IMR-90 (cell line): ENCODE data around the gene CPSF7. TPM values are rescaled to one million over a fixed set of nuclear protein-coding genes. Genes with fewer than 3 reads are reported as not detected.
A peak's percentile ranks its signal among the peaks of the same experiment; 100 is the strongest.

Source experiments
- ATAC-seq: fragments of 200-7000 bp; cut with Tn5 transposase; 2 replicates; pipeline ENCODE4 v1.9.1; 2020; ENCODE audit warnings: low read depth, mild to moderate bottlenecking, moderate library complexity
- BruUV-seq: library from RNA; stranded (reverse); fragments of 400-500 nt; replicated peaks from 2 replicates; lab custom pipeline; 2021; lab: Mats Ljungman, UMichigan
- CTCF ChIA-PET: fragments of 300-600 bp; formaldehyde crosslinking; extraction: SDS; loops from one replicate; lab custom pipeline; 2021; ENCODE audit warnings: antibody characterized with exemption; lab: Yijun Ruan, JAX
- POLR2A ChIA-PET: fragments of 300-600 bp; sonication (Branson Sonifier 250); formaldehyde crosslinking; loops from one replicate; lab custom pipeline; 2022; ENCODE audit warnings: antibody characterized with exemption; ENCODE audit not compliant: unreplicated experiment; lab: Charles Lee
- DNase-seq: peaks from one replicate; pipeline ENCODE4 v3.0.0; 2013
- H2AFZ ChIP-seq: replicated peaks from 2 replicates; pipeline ENCODE3; 2013; ENCODE audit warnings: low read length, mild to moderate bottlenecking; ENCODE audit not compliant: poor library complexity
- H2AK5ac ChIP-seq: 2 replicates; pipeline ENCODE4 v1.6.1; 2013; ENCODE audit warnings: low read depth, low read length, inconsistent platforms
- H2AK9ac ChIP-seq: replicated peaks from 2 replicates; pipeline ENCODE3; 2013; ENCODE audit warnings: mild to moderate bottlenecking, low read depth, low read length, moderate library complexity; ENCODE audit not compliant: poor library complexity
- H2BK120ac ChIP-seq: 2 replicates; pipeline ENCODE4 v1.6.1; 2013; ENCODE audit warnings: low read depth, low read length, inconsistent platforms
- H2BK15ac ChIP-seq: 3 replicates; pipeline ENCODE4 v1.6.1; 2013; ENCODE audit warnings: low read depth, low read length, inconsistent platforms
- H2BK20ac ChIP-seq: 2 replicates; pipeline ENCODE4 v1.6.1; 2013; ENCODE audit warnings: low read depth, mild to moderate bottlenecking, inconsistent platforms, low read length, moderate library complexity
- H2BK5ac ChIP-seq: 2 replicates; pipeline ENCODE4 v1.6.1; 2013; ENCODE audit warnings: mild to moderate bottlenecking, low read depth, low read length, inconsistent platforms; ENCODE audit not compliant: poor library complexity, severe bottlenecking
- H3K14ac ChIP-seq: replicated peaks from 2 replicates; pipeline ENCODE4 v1.6.1; 2013; ENCODE audit warnings: low read depth, low read length, inconsistent platforms
- H3K18ac ChIP-seq: 2 replicates; pipeline ENCODE4 v1.6.1; 2013; ENCODE audit warnings: low read depth, low read length, control low read depth
- H3K23ac ChIP-seq: 2 replicates; pipeline ENCODE4 v1.6.1; 2013; ENCODE audit warnings: low read depth, low read length, inconsistent platforms
- H3K27ac ChIP-seq: 2 replicates; pipeline ENCODE4 v1.5.1; 2013; ENCODE audit warnings: mild to moderate bottlenecking, control low read depth, low read length; ENCODE audit not compliant: insufficient read depth
- H3K27me3 ChIP-seq: 2 replicates; pipeline ENCODE4 v1.6.1; 2013; ENCODE audit warnings: low read length; ENCODE audit not compliant: control insufficient read depth, insufficient read depth
- H3K36me3 ChIP-seq: 2 replicates; pipeline ENCODE4 v1.6.1; 2013; ENCODE audit warnings: low read length, mixed read lengths; ENCODE audit not compliant: control insufficient read depth, insufficient read depth
- H3K4ac ChIP-seq: 2 replicates; pipeline ENCODE4 v1.6.1; 2013; ENCODE audit warnings: low read depth, low read length, inconsistent platforms
- H3K4me1 ChIP-seq: 2 replicates; pipeline ENCODE4 v1.6.1; 2013; ENCODE audit warnings: low read length, mixed read lengths; ENCODE audit not compliant: control insufficient read depth, insufficient read depth
- H3K4me2 ChIP-seq: 2 replicates; pipeline ENCODE4 v1.6.1; 2013; ENCODE audit warnings: low read depth, mild to moderate bottlenecking, control low read depth, low read length, moderate library complexity
- H3K4me3 ChIP-seq: 2 replicates; pipeline ENCODE4 v1.5.1; 2013; ENCODE audit warnings: low read depth, mild to moderate bottlenecking, control low read depth, low read length, moderate library complexity; ENCODE audit not compliant: insufficient read depth
- H3K56ac ChIP-seq: 2 replicates; pipeline ENCODE4 v1.6.1; 2013; ENCODE audit warnings: low read length, inconsistent platforms; ENCODE audit not compliant: insufficient read depth; ENCODE audit errors: extremely low read depth
- H3K79me1 ChIP-seq, 2 experiments: 2 replicates each; pipeline ENCODE4 v1.6.1; 2013; ENCODE audit warnings: low read length in 2 of 2, inconsistent platforms in 1 of 2, low read depth in 1 of 2
- H3K9ac ChIP-seq: 2 replicates; pipeline ENCODE4 v1.6.1; 2013; ENCODE audit warnings: low read depth, low read length, control low read depth
- H3K9me1 ChIP-seq: 2 replicates; pipeline ENCODE4 v1.6.1; 2013; ENCODE audit warnings: low read length, inconsistent platforms; ENCODE audit not compliant: insufficient read depth
- H3K9me3 ChIP-seq: 2 replicates; pipeline ENCODE4 v1.6.1; 2013; ENCODE audit warnings: low read length; ENCODE audit not compliant: control insufficient read depth, insufficient read depth
- H4K20me1 ChIP-seq: 2 replicates; pipeline ENCODE4 v1.6.1; 2013; ENCODE audit warnings: low read length, inconsistent platforms; ENCODE audit not compliant: insufficient read depth
- H4K5ac ChIP-seq: 2 replicates; pipeline ENCODE4 v1.6.1; 2013; ENCODE audit warnings: mild to moderate bottlenecking, low read depth, low read length, control low read depth
- H4K8ac ChIP-seq, 2 experiments: 2 replicates each; pipeline ENCODE4 v1.6.1; 2013; ENCODE audit warnings: low read depth in 2 of 2, low read length in 2 of 2, control low read depth in 1 of 2, inconsistent platforms in 1 of 2
- H4K91ac ChIP-seq: 2 replicates; pipeline ENCODE4 v1.6.1; 2013; ENCODE audit warnings: low read depth, low read length, inconsistent platforms; ENCODE audit not compliant: insufficient read depth
- RCOR1 ChIP-seq: IDR thresholded peaks from 2 replicates; pipeline ENCODE4 v1.6.1; 2012; ENCODE audit warnings: mild to moderate bottlenecking, low read length, improper control_type of control experiment; ENCODE audit not compliant: insufficient replicate concordance
- WGBS, 2 experiments: methylation state at CpG; one replicate each; pipeline versions ENCODE4 v1.1.5 to v1.1.7; 2013; ENCODE audit warnings: missing lambda C conversion rate in 2 of 2; ENCODE audit not compliant: insufficient read length in 1 of 2; ENCODE audit errors: extremely low coverage in 2 of 2; 5-methylcytosine and 5-hydroxymethylcytosine counted together
- dilution Hi-C: fragments of 300-500 bp; cut with HindIII; formaldehyde crosslinking; loops from one replicate; pipeline ENCODE4 v1.14.3; 2018; ENCODE audit warnings: low sequenced_read_pairs; ENCODE audit not compliant: unreplicated experiment
- in situ Hi-C: fragments of 300-500 bp; cut with MboI; formaldehyde crosslinking; loops from 3 replicates; pipeline ENCODE4 v1.14.3; 2019; ENCODE audit warnings: low sequenced_read_pairs, inconsistent platforms, mixed read lengths
- intact Hi-C: fragments of 100-400 bp; cut with micrococcal nuclease; formaldehyde crosslinking; loops from 2 replicates; pipeline ENCODE4 v1.10.0; 2022
- polyA plus RNA-seq, 3 experiments: library from polyadenylated mRNA; depleted of rRNA; stranded (reverse); fragments of >200 nt; gene quantifications; 2 replicates each; pipeline ENCODE4 v1.2.3, GENCODE V29; 2012; ENCODE audit warnings: low replicate concordance in 1 of 3
- total RNA-seq: library from RNA; depleted of rRNA; stranded (reverse); fragments of >200 nt; gene quantifications from 2 replicates; pipeline ENCODE4 v1.2.3, GENCODE V29; 2012
- TF ChIP-seq, protein P1 (sequence below): conservative IDR thresholded peaks from 2 replicates; pipeline ENCODE4 v1.5.1; 2012; ENCODE audit warnings: mild to moderate bottlenecking, low read depth, low read length, improper control_type of control experiment

CPSF7 gene
- total and polyA plus RNA-seq, 2 of the 4 experiments (the other 2 are of a cell fraction), result 9.5 to 55.2 TPM

DNA sequence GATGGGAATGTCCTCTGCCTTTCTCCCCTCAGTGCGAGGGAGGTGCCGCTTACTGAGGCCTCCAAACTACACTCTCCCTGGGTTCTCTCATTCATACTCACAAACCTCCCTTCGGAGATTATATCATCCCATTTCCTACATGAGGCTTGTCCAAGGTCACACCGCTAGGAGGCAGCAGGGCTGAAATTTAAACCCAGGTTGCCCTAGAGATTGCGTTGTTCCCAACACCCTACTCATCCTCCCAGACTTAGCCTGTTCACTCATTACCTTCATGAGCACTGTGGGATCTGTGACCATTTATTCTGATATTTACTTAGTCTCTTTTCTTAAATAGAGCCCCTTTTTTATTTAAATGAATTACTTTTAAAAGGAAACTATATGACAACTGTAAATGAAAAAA, 31.2 kb upstream of the CPSF7 start:
- Histone ChIP-seq H2BK120ac (no peak overlapping the region), H2AK5ac (no peak overlapping the region), H3K9me1 (peaks cover 7% of the 10 kb centered on the region; the same call in 1 of the 2 replicates), H2BK15ac (no peak overlapping the region), H4K8ac (no peak overlapping the region), H3K79me1 (peaks cover 7 to 8% of the 10 kb centered on the region in 2 experiments), H2AFZ (peak overlapping the region; percentile 21), H3K27me3 (no peaks in the 10 kb centered on the region), H3K14ac (no peak overlapping the region; the same call in 1 of the 2 replicates), H3K4ac (no peak overlapping the region), H4K91ac (no peak overlapping the region), H2BK20ac (no peak overlapping the region), H3K9ac (no peak overlapping the region), H2AK9ac (no peak overlapping the region), H3K18ac (no peak overlapping the region), H4K5ac (no peak overlapping the region), H3K56ac (no peak overlapping the region), H3K27ac (no peak overlapping the region), H3K4me2 (no peak overlapping the region), H3K23ac (no peak overlapping the region), H3K4me1 (no peaks in the 10 kb centered on the region), H3K4me3 (no peak overlapping the region), H2BK5ac (no peak overlapping the region), H4K20me1 (peaks cover 9% of the 10 kb centered on the region; the same call in 1 of the 2 replicates), H3K36me3 (no peaks in the 10 kb centered on the region; the same call in 1 of the 2 replicates), H3K9me3 (no peaks in the 10 kb centered on the region)
- no peak for ATAC-seq
- ChIA-PET POLR2A (no interaction called here), CTCF (no interaction called here)
- TF ChIP-seq, protein P1, sequence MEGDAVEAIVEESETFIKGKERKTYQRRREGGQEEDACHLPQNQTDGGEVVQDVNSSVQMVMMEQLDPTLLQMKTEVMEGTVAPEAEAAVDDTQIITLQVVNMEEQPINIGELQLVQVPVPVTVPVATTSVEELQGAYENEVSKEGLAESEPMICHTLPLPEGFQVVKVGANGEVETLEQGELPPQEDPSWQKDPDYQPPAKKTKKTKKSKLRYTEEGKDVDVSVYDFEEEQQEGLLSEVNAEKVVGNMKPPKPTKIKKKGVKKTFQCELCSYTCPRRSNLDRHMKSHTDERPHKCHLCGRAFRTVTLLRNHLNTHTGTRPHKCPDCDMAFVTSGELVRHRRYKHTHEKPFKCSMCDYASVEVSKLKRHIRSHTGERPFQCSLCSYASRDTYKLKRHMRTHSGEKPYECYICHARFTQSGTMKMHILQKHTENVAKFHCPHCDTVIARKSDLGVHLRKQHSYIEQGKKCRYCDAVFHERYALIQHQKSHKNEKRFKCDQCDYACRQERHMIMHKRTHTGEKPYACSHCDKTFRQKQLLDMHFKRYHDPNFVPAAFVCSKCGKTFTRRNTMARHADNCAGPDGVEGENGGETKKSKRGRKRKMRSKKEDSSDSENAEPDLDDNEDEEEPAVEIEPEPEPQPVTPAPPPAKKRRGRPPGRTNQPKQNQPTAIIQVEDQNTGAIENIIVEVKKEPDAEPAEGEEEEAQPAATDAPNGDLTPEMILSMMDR, result no peak
- TF ChIP-seq RCOR1, result no peak
- in situ Hi-C loops, result no loop called here
- dilution Hi-C loops, result no loop called here
- BruUV-seq, result no TSS peak
- no peak for DNase-seq
- WGBS, 2 experiments, result 89% methylated on average over 4 of the region's 5 CpGs; no CpG with 5 or more reads in 1 of the 2 experiments
- intact Hi-C loops, result no loop called here
